K562 (cell line): ENCODE results near the gene TRIM10. TPM values are rescaled to one million over a fixed set of nuclear protein-coding genes. Genes with fewer than 3 reads are reported as not detected.

Experiments used
- ATAC-seq: fragments of 200-7000 bp; cut with Tn5 transposase; 3 replicates; pipeline ENCODE4 v1.9.1; 2020; ENCODE audit warnings: moderate library complexity
- BruUV-seq: library from RNA; stranded (reverse); fragments of 400-500 nt; replicated peaks from 2 replicates; lab custom pipeline; 2021; lab: Mats Ljungman, UMichigan
- CTCF ChIA-PET: fragments of 300-600 bp; formaldehyde crosslinking; extraction: SDS; loops from one replicate; lab custom pipeline; 2021; ENCODE audit warnings: low intra/inter-chr PET ratio; lab: Yijun Ruan, JAX
- POLR2A ChIA-PET: fragments of 300-600, 350-650 bp; sonication (Branson Sonifier 250); formaldehyde crosslinking; extraction: SDS; loops from one replicate; lab custom pipeline; 2021; ENCODE audit warnings: antibody characterized with exemption, inconsistent platforms; lab: Yijun Ruan, JAX
- DNase-seq, 4 experiments: peaks; one replicate each; pipeline versions ENCODE4 v3.0.0 to v3.0.0-alpha.2; 2011 to 2018; ENCODE audit warnings: low spot score in 3 of 4, mixed read lengths in 3 of 4; ENCODE audit errors: extremely low read depth in 1 of 4
- FAIRE-seq: peaks from 2 replicates; lab custom pipeline; 2011; peaks lifted over from hg19 to GRCh38; lab: Jason Lieb, UNC
- H2AFZ ChIP-seq: 2 replicates; pipeline ENCODE4 v1.6.0; 2011; ENCODE audit warnings: low read depth, low read length, control low read depth, inconsistent platforms
- H3K27ac ChIP-seq: fragments of 200-600 bp; 3 replicates; pipeline ENCODE4 v1.8.0; 2011; ENCODE audit warnings: low read depth, mild to moderate bottlenecking, control low read depth, inconsistent platforms, low read length, moderate library complexity, mixed read lengths; ENCODE audit errors: extremely low read depth
- H3K27me3 ChIP-seq, 2 experiments: fragments of 300-600 bp in 1 of 2; 2 replicates in 1 of 2; 3 replicates in 1 of 2; pipeline versions ENCODE4 v1.6.0 to v1.8.0; 2011; ENCODE audit warnings: inconsistent platforms in 2 of 2, low read length in 2 of 2, mild to moderate bottlenecking in 1 of 2, mixed read lengths in 1 of 2, moderate library complexity in 1 of 2; ENCODE audit not compliant: control insufficient read depth in 2 of 2, insufficient read depth in 2 of 2
- H3K36me3 ChIP-seq: fragments of 300-600 bp; 3 replicates; pipeline ENCODE4 v1.8.0; 2011; ENCODE audit warnings: mild to moderate bottlenecking, low read length, inconsistent platforms; ENCODE audit not compliant: control insufficient read depth, insufficient read depth
- H3K4me1 ChIP-seq, 2 experiments: fragments of 200-600 bp in 1 of 2; replicated peaks in 1 of 2; 2 replicates in 1 of 2; 3 replicates in 1 of 2; pipeline versions ENCODE4 v1.5.1 to v1.8.0; 2011; ENCODE audit warnings: inconsistent platforms in 2 of 2, low read length in 2 of 2, mild to moderate bottlenecking in 1 of 2, mixed read lengths in 1 of 2, moderate library complexity in 1 of 2; ENCODE audit not compliant: control insufficient read depth in 2 of 2, insufficient read depth in 2 of 2
- H3K4me2 ChIP-seq: 2 replicates; pipeline ENCODE4 v1.6.1; 2011; ENCODE audit warnings: low read length, control low read depth, inconsistent platforms, mixed read lengths; ENCODE audit not compliant: insufficient read depth
- H3K4me3 ChIP-seq: fragments of 200-600 bp; sonication (generic), shearing (Covaris generic); 2 replicates; pipeline ENCODE4 v1.5.1; 2016; ENCODE audit warnings: control low read depth, inconsistent platforms
- H3K79me2 ChIP-seq: fragments of 200-600 bp; 3 replicates; pipeline ENCODE4 v1.8.0; 2011; ENCODE audit warnings: low read length, inconsistent platforms; ENCODE audit not compliant: control insufficient read depth, insufficient read depth
- H3K9ac ChIP-seq, 2 experiments: 2 replicates each; pipeline versions ENCODE4 v1.6.0 to v1.6.1; 2011; ENCODE audit warnings: low read depth in 2 of 2, low read length in 2 of 2, control low read depth in 1 of 2, inconsistent platforms in 1 of 2, mild to moderate bottlenecking in 1 of 2, mixed read lengths in 1 of 2; ENCODE audit not compliant: insufficient read depth in 1 of 2
- H3K9me1 ChIP-seq: one replicate; pipeline ENCODE4 v1.6.0; 2011; ENCODE audit warnings: inconsistent platforms, mild to moderate bottlenecking, low read length, moderate library complexity; ENCODE audit not compliant: control insufficient read depth, insufficient read depth
- H3K9me3 ChIP-seq: replicated peaks from 2 replicates; pipeline ENCODE4 v1.5.1; 2011; ENCODE audit warnings: low read depth, low read length, inconsistent platforms; ENCODE audit not compliant: control insufficient read depth, insufficient read depth
- H4K20me1 ChIP-seq: replicated peaks from 2 replicates; pipeline ENCODE4 v1.6.1; 2011; ENCODE audit warnings: low read length, inconsistent platforms, mixed read lengths; ENCODE audit not compliant: control insufficient read depth, insufficient read depth
- ARHGAP35 ChIP-seq: fragments of 450-650 bp; IDR thresholded peaks from 2 replicates; pipeline ENCODE4 v1.6.1; 2018; ENCODE audit not compliant: partially characterized antibody
- ARID1B ChIP-seq: fragments of 450-650 bp; IDR thresholded peaks from 2 replicates; pipeline ENCODE4 v1.6.1; 2016; ENCODE audit warnings: antibody characterized with exemption, mild to moderate bottlenecking, inconsistent platforms
- DIDO1 ChIP-seq: fragments of 450-650 bp; IDR thresholded peaks from 2 replicates; pipeline ENCODE4 v1.6.1; 2016; ENCODE audit warnings: low read depth, missing biosample characterization, missing genetic modification characterization
- EP300 ChIP-seq: IDR thresholded peaks from 2 replicates; pipeline ENCODE4 v1.6.1; 2012; ENCODE audit warnings: low read length, improper control_type of control experiment
- GABPB1 ChIP-seq: sonication (generic); formaldehyde crosslinking; IDR thresholded peaks from 2 replicates; pipeline ENCODE4 v1.8.0; 2022; ENCODE audit warnings: mild to moderate bottlenecking, missing genetic modification reagents
- IRF9 ChIP-seq: fragments of 450-650 bp; IDR thresholded peaks from 2 replicates; pipeline ENCODE4 v1.6.1; 2016; ENCODE audit warnings: missing biosample characterization, missing genetic modification characterization
- MAZ ChIP-seq, 2 experiments: fragments of 450-650 bp in 1 of 2; sonication (generic) in 1 of 2; formaldehyde crosslinking; IDR thresholded peaks in 1 of 2; conservative IDR thresholded peaks in 1 of 2; 2 replicates each; pipeline versions ENCODE4 v1.4.0 to v1.5.0; 2020; ENCODE audit warnings: mild to moderate bottlenecking in 1 of 2, missing genetic modification reagents in 1 of 2
- SMARCA4 ChIP-seq: fragments of 450-650 bp; IDR thresholded peaks from 2 replicates; pipeline ENCODE4 v1.6.1; 2016
- VEZF1 ChIP-seq: fragments of 200-800 bp; sonication (Bioruptor generic); IDR thresholded peaks from 2 replicates; pipeline ENCODE4 v1.6.1; 2017; ENCODE audit warnings: missing genetic modification characterization, missing compliant biosample characterization
- ZBTB40 ChIP-seq, 2 experiments: fragments of 450-650 bp in 1 of 2; sonication (generic) in 1 of 2; formaldehyde crosslinking in 1 of 2; IDR thresholded peaks; 2 replicates each; pipeline versions ENCODE4 v1.7.1 to v1.9.0; 2016 to 2022; ENCODE audit warnings: inconsistent platforms in 1 of 2, mild to moderate bottlenecking in 1 of 2, missing genetic modification reagents in 1 of 2
- WGBS: fragments of 100-300 bp; shearing (Covaris generic); methylation state at CpG from one replicate; pipeline ENCODE4 v1.1.6; 2016; ENCODE audit warnings: low coverage, mixed read lengths; ENCODE audit not compliant: insufficient coverage; ENCODE audit errors: missing lambda C conversion rate; 5-methylcytosine and 5-hydroxymethylcytosine counted together
- in situ Hi-C: fragments of 300-500 bp; cut with MboI; formaldehyde crosslinking; loops from 4 replicates; pipeline ENCODE4 v1.15.0; 2018; ENCODE audit warnings: inconsistent platforms, mixed read lengths
- intact Hi-C: fragments of 100-400 bp; cut with micrococcal nuclease; formaldehyde crosslinking; loops from 2 replicates; pipeline ENCODE4 v1.14.2; 2022
- polyA plus RNA-seq, 8 experiments: library from polyadenylated mRNA; depleted of rRNA in 4 of 8; stranded (reverse) in 5 of 8; unstranded in 3 of 8; fragments of >200 nt; fragmentation: Nextera tagmentation in 2 of 8; fragmentation: Illumina TruSeq in 1 of 8; extraction: Ambion mirVana in 2 of 8; extraction: Trizol in 1 of 8; gene quantifications; 2 replicates each; pipeline versions ENCODE4 v1.2.1 to v1.2.3, GENCODE V29; 2011 to 2014; ENCODE audit warnings: inconsistent platforms in 1 of 8, missing spikeins in 1 of 8
- total RNA-seq, 7 experiments: library from RNA; depleted of rRNA in 6 of 7; stranded (reverse); fragments of >200 nt in 6 of 7; fragmentation: Illumina TruSeq in 2 of 7; extraction: Trizol in 2 of 7; gene quantifications; 2 replicates each; pipeline versions ENCODE4 v1.2.1 to v1.2.3, GENCODE V29; 2011 to 2021; ENCODE audit warnings: low replicate concordance in 1 of 7

Gene TRIM10
- total and polyA plus RNA-seq, 9 of the 15 experiments (the other 6 are each of a cell fraction or from before 2014, with no cell fraction given), result 0.15 to 0.90 (median 0.36) TPM

GRCh38 chr6:30151580-30151979 is 9.4 kb downstream of the TRIM10 start:
- Histone ChIP-seq H4K20me1 (no peaks in the 10 kb centered on the region), H2AFZ (peak overlapping the region; percentile 56), H3K9ac (no peak overlapping the region), H3K27ac (0 out of 3 replicates have a peak overlapping the region, but pooled peaks have one; percentile 1), H3K9me3 (no peaks in the 10 kb centered on the region), H3K79me2 (no peaks in the 10 kb centered on the region), H3K36me3 (no peaks in the 10 kb centered on the region), H3K27me3 (peaks cover 2 to 33% of the 10 kb centered on the region in 2 experiments; a peak in 3 of 5 replicates), H3K4me2 (no peak overlapping the region), H3K9me1 (no peaks in the 10 kb centered on the region), H3K4me1 (peaks cover 4 to 32% of the 10 kb centered on the region in 2 experiments), H3K4me3 (no peak overlapping the region)
- DNase-seq, result peak; percentile 34 to 64 (median 46)
- CTCF ChIA-PET, result interaction anchor here (0.6 to 0.7 kb wide), 3 partner anchors 19 to 399 kb away, joined by 3 to 5 read pairs (median 4); no protein-coding TSS in a partner anchor
- POLR2A ChIA-PET, result interaction anchor here (0.6 to 1.4 kb wide), 3 partner anchors 9 to 329 kb away, joined by 3 to 4 read pairs (median 3); no protein-coding TSS in a partner anchor
- intact Hi-C loops (no loop called here), in situ Hi-C loops (no loop called here)
- WGBS, result 5% methylated on average over 3 of the region's 3 CpGs
- ATAC-seq, result peak; percentile 89
- FAIRE-seq, result no peak
- no TSS peak for BruUV-seq
- TF ChIP-seq VEZF1 (CRISPR knock-in tag) (peak; percentile 20; the same call in 1 of the 2 replicates), GABPB1 (CRISPR knock-in tag) (peak; percentile 90), IRF9 (tag) (no peak), EP300 (0 out of 2 replicates have a peak, but pooled peaks have one; percentile 13), ARID1B (peak; percentile 41), ZBTB40 (IDR thresholded peaks at IDR 0.05) (peak; percentile 93), ZBTB40 (CRISPR knock-in tag; IDR thresholded peaks at IDR 0.05) (no peak), ARHGAP35 (no peak), MAZ (CRISPR knock-in tag; conservative IDR thresholded peaks at IDR 0.05 in 1 of 2, IDR thresholded peaks at IDR 0.05 in 1 of 2) (peak in 1 of 2 experiments; percentile 54; a peak in 1 of 4 replicates), DIDO1 (tag) (0 out of 2 replicates have a peak, but pooled peaks have one; percentile 29), SMARCA4 (0 out of 2 replicates have a peak, but pooled peaks have one; percentile 25)
